ENCODE results near the gene DUSP8. TPM values are rescaled to one million over a fixed set of nuclear protein-coding genes. Genes with fewer than 3 reads are reported as not detected.

The DUSP8 gene
- polyA plus RNA-seq, 2 of the 4 experiments (the other 2 are of a cell fraction): 0.72 to 2.6 TPM

DNA sequence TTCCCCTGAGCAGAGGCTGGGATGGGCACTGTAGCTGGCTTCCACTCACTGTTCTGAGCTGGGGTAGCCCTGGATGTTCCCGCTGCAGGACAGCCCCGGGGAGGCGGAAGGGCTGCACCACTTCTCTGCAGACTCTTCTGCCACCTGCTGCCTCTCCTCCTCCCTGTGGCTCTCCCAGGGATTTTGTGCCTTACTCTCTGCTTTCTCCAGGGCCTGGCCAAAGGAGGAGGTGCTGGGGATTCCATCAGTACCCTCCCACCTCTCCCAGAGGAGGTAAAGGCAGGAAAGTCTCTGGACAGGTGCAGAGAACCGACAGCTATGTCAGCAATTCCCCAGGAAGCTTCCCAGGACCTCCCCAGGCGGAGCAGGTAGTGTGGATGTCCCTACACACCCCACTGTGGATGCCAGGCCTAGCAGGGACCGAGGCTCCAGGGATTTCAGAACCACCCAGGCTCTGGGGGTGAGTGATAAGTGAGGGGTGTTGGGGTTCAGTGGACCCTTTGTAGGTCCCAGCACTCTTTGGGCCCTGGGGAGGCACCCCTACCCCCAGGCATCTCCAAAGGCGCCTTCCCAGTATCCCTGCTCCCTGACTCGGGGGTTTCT is 11.3 kb downstream of the DUSP8 start:
- TF ChIP-seq EP300 (IDR thresholded peaks at IDR 0.05): no peak
- no peak for TF ChIP-seq TFCP2L1 (CRISPR knock-in tag; IDR thresholded peaks at IDR 0.05)
- TF ChIP-seq FOXS1 (CRISPR knock-in tag; IDR thresholded peaks at IDR 0.05): no peak
- no peak for TF ChIP-seq FOSB (CRISPR knock-in tag; IDR thresholded peaks at IDR 0.05)
- no peak for TF ChIP-seq KDM1A (IDR thresholded peaks at IDR 0.05; ENCODE audit: low read depth)
- TF ChIP-seq HOXB13 (CRISPR knock-in tag; IDR thresholded peaks at IDR 0.05; ENCODE audit: low read depth): no peak
- TF ChIP-seq BCL3 (IDR thresholded peaks at IDR 0.05): no peak
- TF ChIP-seq HEYL (CRISPR knock-in tag; IDR thresholded peaks at IDR 0.05): no peak
- TF ChIP-seq SMC3 (IDR thresholded peaks at IDR 0.05): no peak
- TF ChIP-seq ZC3H11A (IDR thresholded peaks at IDR 0.05): no peak
- no peak for DNase-seq (ENCODE audit: low read depth in 1 of 2, low spot score in 1 of 2)
- Histone ChIP-seq H3K4me1 (peaks cover 52% of the 10 kb centered on the region), H3K9me3 (no peaks in the 10 kb centered on the region), H3K4me2 (no peak overlapping the region), H3K27ac (peak overlapping the region; percentile 86 to 90; a peak in 4 of 6 replicates), H3K4me3 (no peak overlapping the region)
- no peak for FAIRE-seq
- ChIA-PET POLR2A (interaction anchor here (1.7 kb wide), 1 partner anchor 9 kb away, joined by 3 read pairs; no protein-coding TSS in a partner anchor), CTCF (interaction anchor here (1.5 to 26.3 kb wide), 4 partner anchors 8 to 18 kb away, joined by 3 to 719 read pairs (median 39); no protein-coding TSS in a partner anchor)
- WGBS (ENCODE audit: missing lambda C conversion rate): 82% methylated on average over 8 of the region's 8 CpGs
- ATAC-seq: peak in 1 of 2 experiments; percentile 15; a peak in 1 of 6 replicates

GRCh38 chr11:1560002-1560648 is 11.9 kb downstream of the DUSP8 start:
- POLR2A ChIA-PET: interaction anchor here (1.0 to 1.7 kb wide), 2 partner anchors 10 to 12 kb away, joined by 3 to 4 read pairs; partner anchors contain the start of gene DUSP8
- 0 out of 6 replicates have a peak, but pooled peaks of 1 of the 2 experiments have one; percentile 3 for ATAC-seq
- H3K4me2 ChIP-seq: peak overlapping the region; percentile 87; the same call in 2 of the 3 replicates
- TF ChIP-seq, protein P1, sequence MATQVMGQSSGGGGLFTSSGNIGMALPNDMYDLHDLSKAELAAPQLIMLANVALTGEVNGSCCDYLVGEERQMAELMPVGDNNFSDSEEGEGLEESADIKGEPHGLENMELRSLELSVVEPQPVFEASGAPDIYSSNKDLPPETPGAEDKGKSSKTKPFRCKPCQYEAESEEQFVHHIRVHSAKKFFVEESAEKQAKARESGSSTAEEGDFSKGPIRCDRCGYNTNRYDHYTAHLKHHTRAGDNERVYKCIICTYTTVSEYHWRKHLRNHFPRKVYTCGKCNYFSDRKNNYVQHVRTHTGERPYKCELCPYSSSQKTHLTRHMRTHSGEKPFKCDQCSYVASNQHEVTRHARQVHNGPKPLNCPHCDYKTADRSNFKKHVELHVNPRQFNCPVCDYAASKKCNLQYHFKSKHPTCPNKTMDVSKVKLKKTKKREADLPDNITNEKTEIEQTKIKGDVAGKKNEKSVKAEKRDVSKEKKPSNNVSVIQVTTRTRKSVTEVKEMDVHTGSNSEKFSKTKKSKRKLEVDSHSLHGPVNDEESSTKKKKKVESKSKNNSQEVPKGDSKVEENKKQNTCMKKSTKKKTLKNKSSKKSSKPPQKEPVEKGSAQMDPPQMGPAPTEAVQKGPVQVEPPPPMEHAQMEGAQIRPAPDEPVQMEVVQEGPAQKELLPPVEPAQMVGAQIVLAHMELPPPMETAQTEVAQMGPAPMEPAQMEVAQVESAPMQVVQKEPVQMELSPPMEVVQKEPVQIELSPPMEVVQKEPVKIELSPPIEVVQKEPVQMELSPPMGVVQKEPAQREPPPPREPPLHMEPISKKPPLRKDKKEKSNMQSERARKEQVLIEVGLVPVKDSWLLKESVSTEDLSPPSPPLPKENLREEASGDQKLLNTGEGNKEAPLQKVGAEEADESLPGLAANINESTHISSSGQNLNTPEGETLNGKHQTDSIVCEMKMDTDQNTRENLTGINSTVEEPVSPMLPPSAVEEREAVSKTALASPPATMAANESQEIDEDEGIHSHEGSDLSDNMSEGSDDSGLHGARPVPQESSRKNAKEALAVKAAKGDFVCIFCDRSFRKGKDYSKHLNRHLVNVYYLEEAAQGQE (IDR thresholded peaks at IDR 0.05): no peak
- TF ChIP-seq EP300 (IDR thresholded peaks at IDR 0.05) (no peak), TP53 (CRISPR knock-in tag; IDR thresholded peaks at IDR 0.05) (no peak), POLR2AphosphoS2 (conservative IDR thresholded peaks at IDR 0.05; ENCODE audit: low read length) (no peak), HEYL (CRISPR knock-in tag; IDR thresholded peaks at IDR 0.05) (no peak), MAZ (IDR thresholded peaks at IDR 0.05; ENCODE audit: borderline replicate concordance, low read depth, low read length) (no peak), ZSCAN20 (CRISPR knock-in tag; IDR thresholded peaks at IDR 0.05) (no peak), GATA3 (IDR thresholded peaks at IDR 0.05; ENCODE audit: borderline replicate concordance) (no peak), TFCP2L1 (CRISPR knock-in tag; IDR thresholded peaks at IDR 0.05) (no peak), ZC3H11A (IDR thresholded peaks at IDR 0.05) (no peak), USF2 (IDR thresholded peaks at IDR 0.05) (no peak), RCOR1 (IDR thresholded peaks at IDR 0.05; ENCODE audit: low read depth, low read length) (no peak), ATOH8 (CRISPR knock-in tag; IDR thresholded peaks at IDR 0.05; ENCODE audit: low read depth) (no peak), JUN (IDR thresholded peaks at IDR 0.05) (no peak), EHMT2 (IDR thresholded peaks at IDR 0.05; ENCODE audit: low read depth) (no peak), CHD4 (IDR thresholded peaks at IDR 0.05; ENCODE audit: borderline replicate concordance) (no peak), FOXS1 (CRISPR knock-in tag; IDR thresholded peaks at IDR 0.05) (no peak), HOXB13 (CRISPR knock-in tag; IDR thresholded peaks at IDR 0.05; ENCODE audit: low read depth) (no peak)
- TF ChIP-seq, protein P2, sequence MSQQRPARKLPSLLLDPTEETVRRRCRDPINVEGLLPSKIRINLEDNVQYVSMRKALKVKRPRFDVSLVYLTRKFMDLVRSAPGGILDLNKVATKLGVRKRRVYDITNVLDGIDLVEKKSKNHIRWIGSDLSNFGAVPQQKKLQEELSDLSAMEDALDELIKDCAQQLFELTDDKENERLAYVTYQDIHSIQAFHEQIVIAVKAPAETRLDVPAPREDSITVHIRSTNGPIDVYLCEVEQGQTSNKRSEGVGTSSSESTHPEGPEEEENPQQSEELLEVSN (IDR thresholded peaks at IDR 0.05; ENCODE audit: borderline replicate concordance, low read depth): no peak
- peaks cover 57% of the 10 kb centered on the region for H3K4me1 ChIP-seq
- H3K9me3 ChIP-seq: no peaks in the 10 kb centered on the region
- WGBS (ENCODE audit: missing lambda C conversion rate): 89% methylated on average over 12 of the region's 15 CpGs
- no peak overlapping the region for H3K4me3 ChIP-seq
- DNase-seq (ENCODE audit: low read depth in 1 of 2, low spot score in 1 of 2): no peak
- peak overlapping the region; percentile 86 to 90 for H3K27ac ChIP-seq
- CTCF ChIA-PET: interaction anchor here (1.0 to 26.3 kb wide), 8 partner anchors 9 to 596 kb away, joined by 3 to 719 read pairs (median 8); no protein-coding TSS in a partner anchor
- no peak for FAIRE-seq

All from A549 (cell line).